HG02623 (cell line): ENCODE results near the gene ATP6V0E1.
"Not testable (repeated sequence)": the region's sequence is repeated elsewhere in the genome, so short reads cannot be mapped to it uniquely, and the experiment has no call there.

Source experiments
- ATAC-seq: cut with Tn5 transposase; IDR thresholded peaks from one replicate; pipeline ENCODE4 v1.9.1; 2021; ENCODE audit warnings: moderate library complexity; ENCODE audit not compliant: unreplicated experiment

Gene ATP6V0E1

DNA sequence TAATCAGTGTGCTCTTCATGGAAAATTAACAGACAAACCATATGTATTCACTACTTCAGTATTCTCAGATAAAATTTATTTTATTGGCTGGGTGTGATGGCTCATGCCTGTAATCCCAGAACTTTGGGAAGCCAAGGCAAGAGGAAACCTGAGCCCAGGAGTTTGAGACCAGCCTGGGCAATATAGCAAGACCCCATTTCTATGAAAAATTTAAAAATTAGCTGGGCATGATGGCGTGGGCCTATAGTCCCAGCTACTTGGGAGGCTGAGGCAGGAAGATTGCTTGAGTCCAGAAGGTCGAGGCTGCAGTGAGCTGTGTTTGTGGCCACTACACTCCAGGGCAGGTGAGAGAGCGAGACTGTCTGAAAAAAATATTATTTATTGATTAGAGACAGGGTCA is 49.2 kb downstream of the ATP6V0E1 start:
- ATAC-seq: no peak

DNA sequence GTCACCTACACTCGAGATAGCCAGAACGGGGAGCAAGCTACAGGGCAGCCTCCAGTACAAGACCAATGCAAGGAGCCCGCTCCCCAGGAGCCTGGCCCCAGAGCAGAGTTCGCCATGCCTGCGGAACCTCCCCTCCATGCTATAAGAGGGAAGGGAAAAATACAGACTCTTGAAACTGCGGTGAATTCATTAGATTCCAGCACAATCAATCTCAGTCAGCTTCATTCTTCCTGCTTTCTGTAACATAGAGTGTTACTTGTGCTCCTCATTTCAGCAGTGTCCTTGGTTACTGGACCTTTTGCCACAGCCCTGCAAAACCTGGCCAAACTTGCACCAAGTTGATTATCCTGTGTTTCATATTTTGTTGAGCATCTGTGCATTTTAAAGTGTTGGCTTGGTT is 50.4 kb downstream of the ATP6V0E1 start:
- ATAC-seq: no peak

- ATAC-seq: peak; percentile 56
These were observed 52.5 kb downstream of the ATP6V0E1 start for GRCh38 chr5:173035904-173036707.

DNA sequence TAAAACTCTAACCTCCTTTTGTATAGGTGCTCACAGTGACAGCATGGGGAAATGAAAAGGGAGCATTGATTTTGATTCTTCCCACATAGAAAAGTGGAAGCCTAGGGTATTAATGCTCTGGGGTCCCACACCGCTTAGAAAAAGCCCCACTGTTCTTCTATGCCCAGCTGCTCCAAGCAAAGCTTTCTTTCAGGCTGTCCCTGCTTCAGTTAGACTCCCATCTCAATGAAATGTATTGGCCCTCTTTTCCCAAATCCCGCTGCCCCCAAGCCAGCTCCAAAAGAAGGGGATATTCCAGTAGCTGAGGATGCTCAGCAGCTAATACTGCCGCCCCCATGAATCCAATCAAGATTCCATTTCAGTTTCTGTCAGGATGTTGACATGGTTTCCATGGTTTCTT is 55.6 kb downstream of the ATP6V0E1 start:
- ATAC-seq: no peak

DNA sequence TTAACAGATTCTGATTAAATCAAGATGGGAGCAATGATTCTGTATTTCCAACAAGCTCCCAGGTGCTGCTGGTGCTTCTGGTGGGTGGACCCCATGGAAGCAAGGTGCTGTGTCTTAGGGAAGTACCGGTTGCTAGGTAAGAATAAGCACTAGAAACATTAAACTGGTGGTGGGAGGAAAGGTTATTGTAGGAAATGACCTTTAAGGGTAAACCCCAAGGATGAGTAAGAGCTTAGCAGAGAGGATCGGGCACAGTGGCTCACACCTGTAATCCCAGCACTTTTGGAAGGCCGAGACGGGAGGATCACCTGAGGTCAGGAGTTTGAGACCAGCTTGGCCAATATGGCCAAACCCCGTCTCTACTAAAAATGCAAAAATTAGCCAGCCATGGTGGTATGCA is 56.4 kb downstream of the ATP6V0E1 start:
- no peak for ATAC-seq

DNA sequence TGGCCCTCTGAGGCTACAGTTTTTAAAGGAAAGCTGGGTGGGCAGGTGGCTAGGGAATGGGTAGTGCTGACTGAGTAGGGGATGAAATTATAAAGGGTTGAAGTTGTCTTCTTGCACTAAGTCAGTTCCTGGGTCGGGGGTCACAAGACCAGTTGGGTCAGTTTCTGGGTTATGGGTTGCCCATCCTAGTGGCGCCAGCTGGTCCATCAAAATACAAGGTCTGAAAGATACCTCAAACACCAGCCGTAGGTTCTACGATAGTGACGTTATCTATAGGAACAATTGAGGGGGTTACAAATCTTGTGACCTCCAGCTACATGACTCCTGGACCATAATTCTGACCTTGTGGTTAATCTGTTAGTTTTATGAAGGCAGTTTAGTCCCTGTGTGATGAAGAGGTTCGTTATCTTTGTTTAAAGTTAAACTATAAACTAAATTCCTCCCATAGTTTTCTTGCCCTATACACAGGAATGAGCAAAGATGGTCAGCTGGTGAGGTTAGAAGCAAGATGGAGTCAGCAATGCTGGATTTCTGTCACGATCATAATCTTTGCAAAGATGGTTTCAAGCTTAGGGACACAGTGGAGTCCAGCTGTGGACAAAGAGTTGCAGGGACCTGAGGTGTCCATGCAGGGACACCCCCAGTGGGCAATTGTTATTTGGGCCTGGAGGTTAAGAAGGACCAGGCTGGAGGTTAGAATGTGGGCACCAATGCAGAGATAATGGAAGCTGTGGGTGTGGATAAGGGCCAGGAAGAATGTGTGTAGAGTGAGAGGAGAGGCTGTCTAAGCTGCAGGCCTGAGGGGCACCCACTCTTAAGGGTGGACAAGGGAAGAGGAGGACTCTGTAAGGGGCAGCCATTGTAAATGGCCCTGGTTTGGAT is 58.6 kb downstream of the ATP6V0E1 start:
- no peak for ATAC-seq

DNA sequence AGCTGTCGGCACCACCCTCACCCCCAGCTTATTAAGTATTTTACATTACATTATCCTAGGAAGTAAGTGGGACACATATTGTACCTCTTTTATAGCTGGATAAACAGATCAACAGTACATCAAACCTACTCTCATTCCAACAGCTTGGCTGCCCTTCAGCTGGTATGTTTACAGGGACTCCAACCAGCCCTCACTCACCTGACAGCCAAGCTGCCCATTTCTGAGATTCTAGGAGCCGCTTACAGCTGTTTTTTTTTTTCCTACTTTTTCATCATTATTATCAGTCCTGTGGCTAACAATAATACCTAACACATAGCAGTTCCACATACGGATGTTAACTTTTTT is 59.2 kb downstream of the ATP6V0E1 start:
- no peak for ATAC-seq

- no peak for ATAC-seq
These were observed 61.9 kb downstream of the ATP6V0E1 start for GRCh38 chr5:173045474-173045873.

GRCh38 chr5:173047096-173047837 is 63.7 kb downstream of the ATP6V0E1 start:
- not testable (repeated sequence) for ATAC-seq

DNA sequence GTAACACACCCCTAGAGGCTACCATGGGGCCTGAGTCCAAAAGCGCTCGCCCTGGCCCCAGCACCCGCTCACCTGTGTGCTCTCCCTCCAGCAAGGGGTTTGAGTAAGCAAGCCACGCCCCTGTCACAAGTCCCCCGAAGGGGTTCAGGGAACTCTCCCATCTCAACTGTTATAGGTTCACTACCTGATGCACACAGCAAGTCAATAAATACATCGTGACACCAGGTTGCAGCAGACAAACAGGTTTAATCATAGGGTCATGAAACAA is 64.2 kb downstream of the ATP6V0E1 start:
- ATAC-seq: no peak

DNA sequence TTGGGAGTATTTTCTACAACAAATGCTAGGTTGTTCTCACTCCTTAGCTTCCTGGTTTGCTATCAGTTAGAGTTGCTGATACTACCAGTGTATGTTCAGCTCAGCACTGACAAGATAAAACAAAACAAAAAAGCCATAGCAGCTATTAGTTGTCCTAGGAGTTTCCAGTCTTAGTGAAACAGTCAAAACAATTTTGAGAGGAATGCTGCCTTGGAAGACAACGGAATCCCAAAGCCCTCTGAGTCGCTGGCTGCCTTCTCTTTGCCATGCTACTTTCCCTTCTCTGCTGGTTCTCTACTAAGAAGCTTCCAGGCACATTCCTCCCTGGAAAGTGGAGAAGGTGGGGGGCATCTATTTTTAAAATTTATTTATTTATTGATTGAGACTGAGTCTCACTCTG is 67.2 kb downstream of the ATP6V0E1 start:
- ATAC-seq: no peak

DNA sequence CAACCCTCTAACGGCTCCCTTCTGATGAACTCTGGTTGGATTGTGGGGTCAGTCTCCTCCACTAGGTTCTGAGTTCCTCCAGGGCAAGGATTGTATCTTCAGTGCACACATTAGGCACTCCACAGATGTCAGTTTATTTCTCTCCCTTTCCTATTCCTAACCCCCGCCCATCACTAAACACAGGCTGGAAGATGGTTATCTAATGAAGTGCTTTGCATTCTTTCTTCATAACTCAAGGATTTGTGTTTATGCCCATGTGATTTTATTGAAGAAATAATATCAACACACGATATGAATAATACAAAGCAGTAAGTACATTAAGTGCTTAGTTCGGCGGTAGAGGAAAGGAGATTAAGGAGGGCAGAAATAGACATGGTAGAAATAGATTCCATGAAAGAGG is 68.2 kb downstream of the ATP6V0E1 start:
- no peak for ATAC-seq

- no peak for ATAC-seq
These were observed 69.5 kb downstream of the ATP6V0E1 start for GRCh38 chr5:173053041-173053440.

DNA sequence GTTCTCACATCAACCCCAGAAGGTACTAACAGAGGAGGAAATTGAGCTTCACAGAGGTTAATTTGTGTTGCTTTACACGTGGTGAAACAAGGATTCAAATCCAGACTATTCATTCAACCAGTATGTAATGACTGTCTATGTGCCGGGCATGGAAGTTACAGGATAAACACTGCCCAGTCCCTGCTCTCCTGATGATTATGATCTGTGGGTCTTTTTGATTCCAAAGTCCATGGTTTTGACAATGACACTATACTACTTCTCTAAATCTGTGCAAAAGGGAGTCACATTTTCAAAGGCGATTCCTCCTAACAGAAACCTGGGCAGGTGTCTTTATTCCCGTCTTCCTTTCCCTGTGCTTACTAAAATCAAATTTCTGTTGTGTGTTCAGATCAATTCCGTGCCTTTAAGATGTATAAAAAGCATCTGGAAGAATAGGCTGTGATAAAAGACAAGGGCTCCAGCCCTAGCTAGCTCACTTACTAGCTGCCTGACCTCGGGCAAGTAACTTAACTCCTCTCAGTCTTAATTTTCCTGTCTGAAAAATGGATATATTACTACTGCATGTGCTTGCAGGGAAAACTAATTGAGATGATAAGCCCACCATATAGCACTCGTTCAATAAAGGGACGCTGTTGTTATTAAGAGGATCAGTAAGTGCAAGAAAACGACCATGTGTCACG is 71.6 kb downstream of the ATP6V0E1 start:
- ATAC-seq: no peak

- ATAC-seq: peak; percentile 0
These were observed 72.1 kb downstream of the ATP6V0E1 start for GRCh38 chr5:173055722-173055982.

GRCh38 chr5:173055983-173056782 is 72.6 kb downstream of the ATP6V0E1 start, which contains the start of gene CREBRF:
Gene CREBRF, plus strand, starts transcription at chr5:173056352. Its CDS starts 24,424 bp downstream, at chr5:173080776.
- peak; percentile 71 for ATAC-seq

DNA sequence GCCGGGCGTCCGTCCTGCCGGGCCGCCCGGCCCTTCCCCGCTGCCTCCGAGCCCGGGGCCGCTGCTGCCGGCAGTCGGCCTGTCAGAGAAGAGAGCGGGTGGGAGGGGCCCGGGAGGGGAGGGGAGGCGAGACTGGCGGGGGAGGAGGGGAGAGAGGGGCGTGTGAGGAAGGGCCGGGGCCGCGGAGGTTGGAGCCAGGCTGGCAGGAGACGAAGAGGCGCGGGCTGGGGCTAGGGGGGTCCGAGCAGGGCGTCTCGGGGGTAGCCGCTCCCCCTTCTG is 73.2 kb downstream of the ATP6V0E1 start:
- ATAC-seq: peak; percentile 20

DNA sequence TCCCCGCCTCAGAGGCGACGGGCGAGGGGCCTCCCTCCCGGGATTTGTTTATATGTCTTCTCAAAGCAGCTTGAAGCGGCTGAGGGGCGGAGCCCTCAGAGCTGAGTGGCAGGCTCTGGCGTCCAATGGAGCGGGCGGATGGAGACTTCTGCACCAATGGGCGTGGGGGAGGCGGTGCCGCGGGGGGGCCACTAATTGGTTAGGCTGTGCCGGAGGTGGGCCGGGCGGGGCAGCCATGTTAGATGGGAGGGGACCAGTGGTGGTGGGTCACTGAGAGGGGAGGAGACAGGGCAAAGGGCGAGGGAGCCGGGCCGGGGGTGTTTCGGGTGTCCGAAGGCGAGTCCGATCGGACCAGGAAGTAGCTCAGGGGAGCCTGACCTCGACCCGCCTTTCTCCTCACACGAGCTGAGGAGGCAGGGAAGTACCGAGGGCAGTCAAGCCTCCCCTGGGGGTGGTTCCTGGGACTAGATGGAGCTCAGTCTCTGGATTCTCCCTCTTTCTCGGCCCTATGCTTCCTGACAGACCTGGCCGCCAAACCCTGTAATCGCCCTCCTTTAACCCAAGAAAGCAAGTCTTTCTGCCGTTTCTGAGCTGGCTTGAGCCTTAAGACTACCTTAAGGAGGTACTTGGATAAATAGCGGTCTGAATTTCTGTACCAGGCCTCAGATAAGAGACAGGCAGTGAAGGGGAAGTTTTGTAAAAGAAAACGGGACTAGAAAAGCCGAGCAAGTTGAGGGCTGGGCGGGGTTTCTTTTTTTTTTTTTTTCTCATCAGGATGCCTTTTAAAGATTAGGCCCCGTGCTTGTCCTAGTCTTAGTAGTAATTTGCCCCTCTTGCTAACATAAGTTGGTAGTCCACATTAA is 73.7 kb downstream of the ATP6V0E1 start:
- peak; percentile 77 for ATAC-seq

- ATAC-seq: no peak
These were observed 78.6 kb downstream of the ATP6V0E1 start for GRCh38 chr5:173062141-173062540.

- ATAC-seq: no peak
These were observed 81.6 kb downstream of the ATP6V0E1 start for GRCh38 chr5:173065155-173065554.
